GM19035 (cell line): Measurements from ENCODE around the gene CREB3L2.
"Not testable (repeated sequence)": the region's sequence is repeated elsewhere in the genome, so short reads cannot be mapped to it uniquely, and the experiment has no call there.

Experiments used
- ATAC-seq: cut with Tn5 transposase; IDR thresholded peaks from one replicate; pipeline ENCODE4 v1.9.1; 2021; ENCODE audit not compliant: unreplicated experiment

The CREB3L2 gene

GRCh38 chr7:138001529-138002095 is at the start of gene CREB3L2:
TSS of gene CREB3L2 (minus strand) at chr7:138002086. CDS start at chr7:138001705, 381 bp downstream.
- ATAC-seq = peak; percentile 41

- no peak for ATAC-seq
Observed at GRCh38 chr7:138049505-138050116, 47.7 kb upstream of the CREB3L2 start.

GRCh38 chr7:138047907-138048306 is 46.0 kb upstream of the CREB3L2 start:
- ATAC-seq = no peak

- no peak for ATAC-seq
Observed at GRCh38 chr7:138044897-138045296, 43.0 kb upstream of the CREB3L2 start.

- not testable (repeated sequence) for ATAC-seq
Observed at GRCh38 chr7:138040063-138040462, 38.2 kb upstream of the CREB3L2 start.

GRCh38 chr7:138036135-138036534 is 34.2 kb upstream of the CREB3L2 start:
- ATAC-seq = no peak

- ATAC-seq = no peak
Observed at GRCh38 chr7:138033241-138033640, 31.4 kb upstream of the CREB3L2 start.

GRCh38 chr7:138032770-138033169 is 30.9 kb upstream of the CREB3L2 start:
- no peak for ATAC-seq

- ATAC-seq = peak; percentile 45
Observed at GRCh38 chr7:138032186-138032585, 30.3 kb upstream of the CREB3L2 start.

GRCh38 chr7:138030679-138031351 is 28.9 kb upstream of the CREB3L2 start:
- no peak for ATAC-seq

- no peak for ATAC-seq
Observed at GRCh38 chr7:138029941-138030340, 28.1 kb upstream of the CREB3L2 start.

GRCh38 chr7:138029126-138029525 is 27.2 kb upstream of the CREB3L2 start:
- ATAC-seq = no peak

GRCh38 chr7:138027100-138027499 is 25.2 kb upstream of the CREB3L2 start:
- ATAC-seq = no peak

GRCh38 chr7:138025215-138026186 is 23.6 kb upstream of the CREB3L2 start:
- peak; percentile 59 for ATAC-seq

- no peak for ATAC-seq
Observed at GRCh38 chr7:138024765-138025164, 22.9 kb upstream of the CREB3L2 start.

GRCh38 chr7:138024343-138024691 is 22.4 kb upstream of the CREB3L2 start:
- no peak for ATAC-seq

- ATAC-seq = peak; percentile 70
Observed at GRCh38 chr7:138023618-138024342, 21.9 kb upstream of the CREB3L2 start.

GRCh38 chr7:138021889-138022288 is 20.0 kb upstream of the CREB3L2 start:
- ATAC-seq = no peak

GRCh38 chr7:138017992-138018391 is 16.1 kb upstream of the CREB3L2 start:
- no peak for ATAC-seq

GRCh38 chr7:138015096-138015495 is 13.2 kb upstream of the CREB3L2 start:
- no peak for ATAC-seq

GRCh38 chr7:138014686-138015085 is 12.8 kb upstream of the CREB3L2 start:
- ATAC-seq = no peak
